Gastroesophageal sphincter (tissue), 3 donors: ENCODE results near the gene CDCP2.

Experiments
- EP300 ChIP-seq: sonication (generic); formaldehyde crosslinking; IDR thresholded peaks from one replicate; pipeline ENCODE4 v1.6.1; 2017; ENCODE audit warnings: antibody characterized with exemption, mild to moderate bottlenecking
- POLR2A ChIP-seq, 2 donors: fragments of 450-650 bp; IDR thresholded peaks; one replicate each; pipeline ENCODE4 v1.6.1; 2017; ENCODE audit warnings: antibody characterized with exemption in 2 of 2, mild to moderate bottlenecking in 2 of 2, moderate library complexity in 1 of 2
- POLR2AphosphoS5 ChIP-seq: sonication (generic); formaldehyde crosslinking; IDR thresholded peaks from one replicate; pipeline ENCODE4 v1.6.1; 2017; ENCODE audit warnings: antibody characterized with exemption
- TF ChIP-seq, protein P1 (sequence below), 4 experiments: fragments of 200-600 bp in 2 of 4; fragments of 450-650 bp in 2 of 4; sonication (generic) in 1 of 4; IDR thresholded peaks; one replicate each; pipeline ENCODE4 v1.5.1; 2017 to 2019; ENCODE audit warnings: antibody characterized with exemption in 4 of 4, mild to moderate bottlenecking in 2 of 4, moderate library complexity in 2 of 4

- TF ChIP-seq, protein P1, sequence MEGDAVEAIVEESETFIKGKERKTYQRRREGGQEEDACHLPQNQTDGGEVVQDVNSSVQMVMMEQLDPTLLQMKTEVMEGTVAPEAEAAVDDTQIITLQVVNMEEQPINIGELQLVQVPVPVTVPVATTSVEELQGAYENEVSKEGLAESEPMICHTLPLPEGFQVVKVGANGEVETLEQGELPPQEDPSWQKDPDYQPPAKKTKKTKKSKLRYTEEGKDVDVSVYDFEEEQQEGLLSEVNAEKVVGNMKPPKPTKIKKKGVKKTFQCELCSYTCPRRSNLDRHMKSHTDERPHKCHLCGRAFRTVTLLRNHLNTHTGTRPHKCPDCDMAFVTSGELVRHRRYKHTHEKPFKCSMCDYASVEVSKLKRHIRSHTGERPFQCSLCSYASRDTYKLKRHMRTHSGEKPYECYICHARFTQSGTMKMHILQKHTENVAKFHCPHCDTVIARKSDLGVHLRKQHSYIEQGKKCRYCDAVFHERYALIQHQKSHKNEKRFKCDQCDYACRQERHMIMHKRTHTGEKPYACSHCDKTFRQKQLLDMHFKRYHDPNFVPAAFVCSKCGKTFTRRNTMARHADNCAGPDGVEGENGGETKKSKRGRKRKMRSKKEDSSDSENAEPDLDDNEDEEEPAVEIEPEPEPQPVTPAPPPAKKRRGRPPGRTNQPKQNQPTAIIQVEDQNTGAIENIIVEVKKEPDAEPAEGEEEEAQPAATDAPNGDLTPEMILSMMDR (IDR thresholded peaks at IDR 0.05): no peak
- TF ChIP-seq POLR2A (IDR thresholded peaks at IDR 0.05) (no peak), POLR2AphosphoS5 (no peak), EP300 (no peak)
These were observed 3.1 kb downstream of the CDCP2 start for GRCh38 chr1:54149734-54150133.
